Hepatocyte (in vitro differentiated cells): ENCODE data around the gene NAB2.

Experiments
- EZH2phosphoT487 ChIP-seq: fragments of 200-600 bp; sonication (generic); IDR thresholded peaks from one replicate; pipeline ENCODE4 v1.6.1; 2018; ENCODE audit warnings: antibody characterized with exemption, mild to moderate bottlenecking, low read depth, moderate library complexity; ENCODE audit not compliant: unreplicated experiment, severe bottlenecking
- TF ChIP-seq, protein P1 (sequence below): fragments of 200-600 bp; sonication (generic); IDR thresholded peaks from 2 replicates; pipeline ENCODE4 v1.5.1; 2016; ENCODE audit warnings: antibody characterized with exemption, mild to moderate bottlenecking; ENCODE audit not compliant: poor library complexity

- TF ChIP-seq, protein P1, sequence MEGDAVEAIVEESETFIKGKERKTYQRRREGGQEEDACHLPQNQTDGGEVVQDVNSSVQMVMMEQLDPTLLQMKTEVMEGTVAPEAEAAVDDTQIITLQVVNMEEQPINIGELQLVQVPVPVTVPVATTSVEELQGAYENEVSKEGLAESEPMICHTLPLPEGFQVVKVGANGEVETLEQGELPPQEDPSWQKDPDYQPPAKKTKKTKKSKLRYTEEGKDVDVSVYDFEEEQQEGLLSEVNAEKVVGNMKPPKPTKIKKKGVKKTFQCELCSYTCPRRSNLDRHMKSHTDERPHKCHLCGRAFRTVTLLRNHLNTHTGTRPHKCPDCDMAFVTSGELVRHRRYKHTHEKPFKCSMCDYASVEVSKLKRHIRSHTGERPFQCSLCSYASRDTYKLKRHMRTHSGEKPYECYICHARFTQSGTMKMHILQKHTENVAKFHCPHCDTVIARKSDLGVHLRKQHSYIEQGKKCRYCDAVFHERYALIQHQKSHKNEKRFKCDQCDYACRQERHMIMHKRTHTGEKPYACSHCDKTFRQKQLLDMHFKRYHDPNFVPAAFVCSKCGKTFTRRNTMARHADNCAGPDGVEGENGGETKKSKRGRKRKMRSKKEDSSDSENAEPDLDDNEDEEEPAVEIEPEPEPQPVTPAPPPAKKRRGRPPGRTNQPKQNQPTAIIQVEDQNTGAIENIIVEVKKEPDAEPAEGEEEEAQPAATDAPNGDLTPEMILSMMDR: no peak
- TF ChIP-seq EZH2phosphoT487: no peak
Observed at GRCh38 chr12:57072661-57073060, 16.3 kb upstream of the NAB2 start.
